HL-60/S4 treated with retinoic acid at 250 ng/mL for 4 days and 3 days (cell line): ENCODE measurements around the gene C15orf39.
"Not testable (repeated sequence)": the region's sequence is repeated elsewhere in the genome, so short reads cannot be mapped to it uniquely, and the experiment has no call there.

Experiments
- in situ Hi-C: fragments of 300-500 bp; cut with MboI; formaldehyde crosslinking; loops from 2 replicates; pipeline ENCODE4 v1.7.0; 2022; ENCODE audit warnings: low sequenced_read_pairs

Gene C15orf39

DNA sequence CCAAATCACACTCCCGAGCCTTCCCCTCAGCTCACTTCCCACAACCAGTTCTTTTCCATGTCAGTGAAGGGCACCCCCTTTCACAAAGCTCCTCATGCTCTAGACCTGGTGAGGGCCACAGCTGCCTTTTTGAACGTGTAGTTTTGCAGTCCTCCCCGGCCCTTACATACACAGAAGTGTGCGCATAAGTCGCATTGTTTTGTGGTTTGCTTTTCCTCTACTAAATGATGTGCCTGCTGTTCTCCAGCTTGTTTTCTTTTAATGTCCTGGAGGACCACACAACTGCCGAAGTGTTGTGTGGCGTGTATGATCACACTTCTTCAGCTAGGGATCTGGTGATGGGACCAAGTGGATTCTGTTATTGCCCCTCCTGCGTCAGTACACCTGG is 7.6 kb downstream of the C15orf39 start:
- in situ Hi-C loops: no loop called here

DNA sequence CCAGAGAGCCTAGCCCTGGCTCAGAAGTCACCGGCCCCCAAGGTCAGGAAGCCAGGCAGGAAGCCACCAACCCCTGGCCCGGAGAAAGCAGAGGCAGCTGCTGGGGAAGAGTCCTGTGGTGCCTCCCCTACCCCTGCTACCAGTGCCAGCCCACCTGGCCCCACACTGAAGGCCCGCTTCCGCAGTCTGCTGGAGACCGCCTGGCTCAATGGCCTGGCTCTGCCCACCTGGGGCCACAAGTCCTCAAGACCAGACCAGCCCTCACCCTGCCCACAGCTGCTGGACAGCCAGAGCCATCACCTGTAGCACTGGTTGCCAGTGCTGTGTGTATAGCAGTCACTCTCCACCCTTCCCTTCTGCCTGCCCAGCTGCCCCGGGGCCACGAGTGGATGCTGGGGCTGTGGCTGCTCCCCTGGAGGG is 9.1 kb downstream of the C15orf39 start:
- in situ Hi-C loops: no loop called here

DNA sequence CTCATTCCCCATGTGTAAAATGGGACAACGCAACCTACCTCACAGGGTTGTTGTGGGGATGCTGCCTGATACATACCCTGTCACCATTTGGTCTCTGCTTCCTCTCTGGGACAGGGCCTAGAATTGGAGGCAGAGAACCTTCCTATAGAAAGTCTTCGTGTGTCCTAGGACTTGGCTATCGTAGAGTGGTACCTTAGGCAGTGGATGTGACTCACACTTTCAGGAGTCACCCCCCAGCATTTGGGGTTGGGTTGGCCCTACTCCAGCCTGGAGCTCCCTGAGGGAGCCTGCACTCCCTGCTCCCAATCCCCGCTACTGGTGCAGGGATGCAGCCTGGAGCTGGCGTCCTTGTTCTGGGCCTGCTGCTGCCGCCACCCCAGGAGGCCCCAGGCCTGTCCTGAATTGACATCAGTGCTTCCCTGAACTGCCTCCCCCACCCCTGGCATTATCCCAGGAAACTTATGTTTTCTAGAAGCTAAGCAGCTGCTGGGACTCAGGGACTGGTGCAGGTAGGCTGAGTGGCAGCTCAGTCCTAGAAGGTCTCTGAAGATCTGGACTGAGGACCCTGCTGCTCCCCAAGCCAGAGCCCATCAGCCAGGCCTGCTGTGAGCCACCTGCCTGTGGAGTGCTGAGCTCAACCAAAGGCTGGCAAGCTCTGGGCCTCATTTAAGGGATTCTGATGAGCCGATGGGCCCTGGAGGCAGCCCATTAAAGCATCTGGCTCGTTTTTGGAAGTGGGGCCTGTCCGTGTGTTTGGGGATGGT is 9.9 kb downstream of the C15orf39 start:
- in situ Hi-C loops: no loop called here

DNA sequence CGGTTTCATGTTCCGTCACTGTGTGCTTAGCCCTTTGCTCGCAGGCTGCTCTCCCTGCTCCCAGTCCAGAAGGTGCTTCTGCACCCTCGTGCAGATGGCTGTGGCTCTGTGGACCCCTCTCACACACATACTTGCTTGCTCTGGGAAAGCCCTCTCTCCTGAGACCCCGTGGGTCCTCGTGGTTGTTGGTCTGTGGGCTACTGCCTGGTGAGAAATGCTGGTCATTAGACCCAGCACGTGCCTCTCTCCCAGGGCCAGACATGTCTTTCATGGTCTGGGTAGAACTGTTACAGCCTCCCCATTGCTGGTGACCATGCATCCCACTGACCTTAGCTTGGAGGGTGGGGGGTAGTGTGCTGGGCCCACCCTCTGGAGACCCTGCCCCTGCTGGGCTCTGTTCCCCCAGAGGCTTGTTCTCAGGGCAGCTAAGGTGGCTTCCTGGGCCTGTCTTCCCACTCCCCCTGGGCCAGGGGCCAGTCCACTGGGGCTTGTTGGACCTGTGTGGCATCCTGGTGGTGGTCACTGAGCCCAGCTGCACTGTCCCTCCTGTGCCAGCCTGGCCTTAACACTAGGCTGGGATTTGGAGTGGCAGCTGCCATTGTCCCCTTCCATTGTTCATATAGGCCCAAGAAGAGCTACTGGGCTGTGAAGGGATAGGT is 10.6 kb downstream of the C15orf39 start:
- in situ Hi-C loops: no loop called here

DNA sequence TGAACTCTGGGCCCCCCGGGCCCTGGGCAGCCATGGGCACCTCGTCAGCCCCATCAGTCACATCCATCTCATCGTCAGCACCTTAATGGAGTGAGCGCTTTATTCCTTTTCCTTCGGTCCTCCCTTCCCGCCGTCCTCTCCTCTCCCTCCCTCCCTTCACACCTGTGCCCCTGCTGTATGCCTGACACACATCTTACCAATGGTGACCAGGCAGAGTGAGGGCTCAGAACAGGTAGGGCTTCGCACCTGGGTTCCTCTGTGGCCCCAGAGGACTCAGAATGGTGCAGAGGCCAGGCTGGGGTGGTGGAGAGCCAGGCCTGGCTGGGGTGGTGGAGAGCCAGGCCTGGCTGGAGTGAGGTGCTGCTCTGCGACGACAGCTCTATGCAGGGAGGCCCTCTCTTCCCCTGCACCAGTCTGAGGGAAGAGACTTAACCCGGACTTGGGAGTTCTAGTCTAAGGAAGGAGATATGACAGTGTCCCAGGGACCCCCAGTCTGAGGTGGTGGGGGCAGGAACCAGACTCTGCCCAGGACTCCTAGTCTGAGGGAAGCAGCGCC is 11.6 kb downstream of the C15orf39 start:
- in situ Hi-C loops: no loop called here

DNA sequence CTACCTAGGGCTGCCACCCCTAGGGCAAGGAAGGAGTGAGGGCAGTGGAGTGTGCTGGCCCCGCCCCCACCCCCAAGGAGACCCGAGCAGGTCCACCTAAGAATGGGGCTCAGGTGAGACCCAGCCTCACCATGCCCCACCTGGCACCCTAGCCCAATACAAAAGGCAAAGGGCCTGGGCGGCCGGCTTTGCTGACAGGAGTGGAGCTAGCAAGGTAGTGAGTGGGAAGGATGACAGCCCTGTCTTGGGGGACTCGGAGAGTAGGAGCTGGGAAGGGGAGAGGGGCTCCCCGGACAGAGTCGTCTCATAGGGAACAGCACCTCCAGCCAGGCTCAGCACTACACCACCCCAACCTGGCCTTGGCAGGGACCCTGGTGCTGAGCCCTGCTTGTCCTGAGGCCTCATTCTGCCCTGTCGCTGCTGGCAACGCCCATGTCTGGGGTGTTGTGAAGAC is 12.1 kb downstream of the C15orf39 start:
- in situ Hi-C loops: no loop called here

DNA sequence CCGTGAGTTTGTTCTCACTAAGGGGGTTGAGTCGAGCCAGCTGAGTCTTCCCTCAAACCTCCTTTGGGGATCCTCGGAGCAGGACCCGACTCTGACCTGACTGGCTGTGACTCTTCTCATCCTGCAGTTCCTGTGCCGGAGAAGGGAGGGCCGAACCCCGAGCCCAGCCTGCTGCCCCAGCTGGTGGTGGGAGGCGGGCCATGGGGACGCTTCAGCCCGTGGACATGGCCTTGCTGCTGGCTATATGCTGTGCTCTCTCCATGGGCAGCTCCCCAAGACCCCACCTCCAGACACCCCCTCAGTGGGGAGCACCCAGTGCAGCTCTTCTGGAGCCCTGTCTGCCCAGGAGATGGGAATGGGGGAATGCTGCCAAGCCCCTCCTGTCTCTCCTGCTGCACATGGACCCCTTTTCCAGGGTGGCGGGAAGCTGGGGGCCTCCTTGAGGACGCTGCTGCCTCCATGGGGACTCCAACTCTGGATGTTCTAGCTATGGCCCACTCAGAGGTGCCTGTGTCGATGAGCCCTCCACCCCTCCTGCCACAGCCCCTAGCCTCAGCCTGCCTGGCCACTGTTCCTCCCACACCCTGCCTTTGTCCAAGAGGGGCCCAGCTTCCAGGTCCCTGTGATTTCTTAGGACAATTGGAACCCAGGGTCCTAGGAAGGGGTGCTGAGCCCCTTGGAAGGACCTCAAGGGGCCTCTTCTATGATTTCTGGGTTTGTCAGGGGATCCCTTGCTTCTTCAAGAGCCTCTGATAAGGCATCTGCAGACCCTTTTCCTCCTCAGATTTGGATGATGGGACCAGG is 12.8 kb downstream of the C15orf39 start:
- in situ Hi-C loops: no loop called here

DNA sequence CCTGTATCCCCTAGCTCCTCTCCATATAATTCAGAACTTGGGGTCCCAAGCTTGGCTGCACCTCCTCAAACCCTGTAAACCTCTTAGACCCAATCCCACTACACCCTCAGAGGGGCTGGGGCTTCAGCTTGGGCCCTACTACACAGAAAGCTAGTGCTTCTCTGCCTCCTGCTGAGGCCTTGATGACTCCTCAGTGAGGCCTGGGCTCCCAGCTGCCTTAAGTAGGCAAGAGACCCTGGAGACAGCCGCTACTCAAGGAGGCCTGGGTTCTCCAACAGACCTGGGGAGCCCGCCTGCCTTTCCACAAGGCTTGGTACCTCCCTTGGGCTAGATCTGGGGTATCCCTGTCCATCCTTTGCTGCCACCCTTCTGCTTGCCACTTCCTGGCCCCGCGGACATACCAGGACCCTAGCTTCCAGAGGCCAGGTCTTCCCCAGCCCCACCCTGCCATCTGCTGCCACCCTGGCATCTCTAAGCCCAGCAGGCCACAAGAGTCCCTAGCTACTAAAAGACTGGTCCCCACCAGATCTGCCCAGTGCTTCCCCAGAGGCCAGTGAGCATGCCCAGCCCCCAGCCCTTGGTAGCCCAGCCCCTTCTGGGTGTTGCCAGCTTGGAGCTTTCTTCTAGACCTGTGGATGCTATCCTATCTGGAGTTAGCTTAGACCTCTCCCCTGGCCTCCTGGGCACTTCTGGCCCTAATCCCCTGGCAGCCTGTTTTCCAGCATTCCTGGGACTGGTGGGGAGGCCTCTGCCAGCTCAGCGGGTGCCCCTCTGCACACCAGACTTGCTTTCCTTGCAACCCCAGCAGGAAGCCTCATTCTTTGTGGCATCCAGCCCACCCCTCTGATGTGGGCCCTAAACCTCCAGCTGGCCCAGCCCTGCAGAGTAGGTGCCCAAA is 13.7 kb downstream of the C15orf39 start:
- in situ Hi-C loops: no loop called here

DNA sequence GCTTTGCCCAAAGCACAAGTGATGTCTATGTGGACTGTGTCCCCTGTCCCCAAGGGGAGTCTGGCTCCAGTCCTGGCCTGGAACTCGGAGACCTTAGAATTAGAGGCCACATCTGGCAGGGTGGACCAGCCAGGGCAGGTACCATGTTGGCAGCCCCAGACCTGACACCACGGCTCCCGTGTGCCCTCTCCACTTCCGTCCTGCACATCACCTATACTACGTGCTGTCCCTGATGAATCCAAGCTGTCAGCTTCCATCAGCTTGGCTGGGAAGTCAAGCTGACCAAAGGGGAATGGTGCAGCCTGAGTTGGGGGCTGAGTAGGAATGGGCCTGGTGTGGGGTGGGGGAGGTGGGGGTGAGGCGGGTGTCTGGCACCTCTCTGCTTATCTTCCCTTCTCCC is 15.3 kb downstream of the C15orf39 start:
- in situ Hi-C loops: no loop called here

DNA sequence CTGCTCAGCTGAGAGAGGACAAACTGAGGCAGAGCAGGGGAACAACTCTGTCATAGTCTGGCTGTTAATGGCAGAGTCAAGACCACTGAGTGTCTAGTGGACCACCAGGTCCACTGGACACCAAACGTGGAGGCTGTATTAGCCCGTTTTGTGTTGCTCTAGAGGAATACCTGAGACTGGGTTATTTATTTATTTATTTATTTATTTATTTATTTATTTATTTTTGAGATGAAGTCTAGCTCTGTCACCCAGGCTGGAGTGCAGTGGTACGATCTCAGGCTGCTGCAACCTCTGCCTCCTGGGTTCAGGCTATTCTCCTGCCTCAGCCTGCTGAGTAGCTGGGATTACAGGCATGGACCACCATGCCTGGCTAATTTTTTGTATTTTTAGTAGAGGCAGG is 15.9 kb downstream of the C15orf39 start:
- in situ Hi-C loops: not testable (repeated sequence)

DNA sequence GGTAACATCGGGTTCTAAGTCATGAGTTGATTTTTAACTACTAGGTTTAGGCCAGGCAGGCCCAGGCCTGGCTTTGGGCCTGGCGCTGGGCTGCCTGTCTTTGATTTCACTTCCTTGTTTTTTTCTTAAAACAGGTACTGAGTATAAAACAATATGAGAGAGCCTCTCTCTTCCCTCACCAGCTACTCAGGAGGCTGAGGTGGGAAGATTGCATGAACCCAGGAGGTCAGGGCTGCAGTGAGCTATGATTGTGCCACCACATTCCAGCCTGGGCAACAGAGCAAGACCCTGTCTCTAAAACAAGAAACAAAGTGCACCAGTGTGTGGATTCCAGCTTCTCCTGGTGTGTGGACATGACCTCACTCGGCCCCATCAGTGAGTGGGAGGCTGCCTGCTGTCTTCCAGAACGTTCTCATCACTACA is 17.8 kb downstream of the C15orf39 start:
- in situ Hi-C loops: not testable (repeated sequence)

DNA sequence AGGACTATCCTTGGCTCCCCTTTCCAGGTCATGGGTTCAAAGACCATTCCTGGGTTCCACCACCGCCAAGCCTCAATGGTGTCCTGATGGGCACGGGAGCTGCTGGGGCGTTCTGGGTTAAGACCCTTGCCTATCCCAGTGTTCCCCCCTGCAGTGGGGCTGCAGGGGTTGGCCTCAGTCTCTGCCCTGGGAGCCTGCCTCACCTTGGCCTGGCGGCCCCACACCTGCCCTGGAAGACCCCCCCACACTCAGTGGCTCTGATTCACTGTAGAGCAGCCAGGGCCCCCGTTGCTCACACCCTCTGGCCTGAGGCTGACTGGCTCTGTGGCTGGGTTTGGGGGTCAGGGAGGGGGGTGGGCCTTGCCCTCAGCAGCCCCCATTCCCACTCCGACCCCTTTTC is 22.0 kb downstream of the C15orf39 start:
- in situ Hi-C loops: no loop called here

DNA sequence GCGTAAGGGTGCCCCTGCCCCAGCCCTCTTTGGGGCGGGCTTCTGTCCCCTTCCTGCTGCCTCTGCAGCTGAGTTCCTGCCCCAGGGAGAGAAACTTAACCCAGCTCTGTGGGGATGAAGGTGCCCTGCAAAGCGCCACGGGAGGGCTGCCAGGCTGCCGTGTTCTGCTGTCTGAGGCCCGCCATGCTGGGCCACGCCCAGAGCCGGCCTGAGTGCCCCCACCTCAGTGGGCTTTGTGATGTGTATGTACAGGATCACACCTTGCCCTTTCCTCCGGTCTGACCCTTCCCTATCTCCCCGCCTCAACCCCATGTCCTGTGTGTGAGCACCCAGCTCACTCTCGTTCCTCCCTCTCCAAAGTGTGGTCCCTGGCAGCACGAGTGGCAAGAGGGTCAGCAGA is 22.6 kb downstream of the C15orf39 start:
- in situ Hi-C loops: no loop called here

DNA sequence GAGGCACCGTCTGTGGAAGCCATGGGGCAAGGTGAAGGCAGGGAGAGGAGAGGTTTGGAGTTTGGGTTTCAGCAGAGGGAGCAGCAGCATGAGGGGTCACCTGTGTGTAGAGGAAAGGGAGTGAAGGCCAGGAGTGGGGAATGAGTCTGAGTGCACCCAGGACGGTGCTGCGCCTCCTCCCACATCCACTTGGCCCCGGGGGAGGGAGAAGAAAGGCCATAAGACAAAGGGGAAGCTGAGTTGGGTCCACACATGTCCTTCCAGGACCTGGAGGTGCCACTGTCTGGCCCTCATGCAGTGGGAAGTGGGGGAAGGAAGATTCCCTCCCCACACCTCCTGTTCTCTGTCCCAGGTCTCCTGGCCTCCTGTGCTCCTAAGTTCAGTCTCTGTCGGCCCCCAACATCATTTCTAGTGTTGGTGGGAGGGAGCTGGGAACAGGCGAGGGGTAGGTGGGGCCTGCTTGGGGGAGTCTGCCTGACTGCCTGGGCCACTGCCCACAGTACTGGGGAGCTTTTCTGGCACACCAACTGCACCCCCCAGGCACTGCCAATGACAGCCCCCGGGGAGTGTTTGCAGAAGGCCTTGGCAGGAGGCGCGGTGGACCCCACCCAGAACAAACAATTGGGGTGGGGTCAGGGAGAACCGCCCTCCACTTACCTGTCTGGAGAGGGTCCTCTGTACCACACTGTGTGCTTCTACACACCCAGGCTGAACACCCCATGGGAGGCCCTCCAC is 23.6 kb downstream of the C15orf39 start:
- in situ Hi-C loops: not testable (repeated sequence)

DNA sequence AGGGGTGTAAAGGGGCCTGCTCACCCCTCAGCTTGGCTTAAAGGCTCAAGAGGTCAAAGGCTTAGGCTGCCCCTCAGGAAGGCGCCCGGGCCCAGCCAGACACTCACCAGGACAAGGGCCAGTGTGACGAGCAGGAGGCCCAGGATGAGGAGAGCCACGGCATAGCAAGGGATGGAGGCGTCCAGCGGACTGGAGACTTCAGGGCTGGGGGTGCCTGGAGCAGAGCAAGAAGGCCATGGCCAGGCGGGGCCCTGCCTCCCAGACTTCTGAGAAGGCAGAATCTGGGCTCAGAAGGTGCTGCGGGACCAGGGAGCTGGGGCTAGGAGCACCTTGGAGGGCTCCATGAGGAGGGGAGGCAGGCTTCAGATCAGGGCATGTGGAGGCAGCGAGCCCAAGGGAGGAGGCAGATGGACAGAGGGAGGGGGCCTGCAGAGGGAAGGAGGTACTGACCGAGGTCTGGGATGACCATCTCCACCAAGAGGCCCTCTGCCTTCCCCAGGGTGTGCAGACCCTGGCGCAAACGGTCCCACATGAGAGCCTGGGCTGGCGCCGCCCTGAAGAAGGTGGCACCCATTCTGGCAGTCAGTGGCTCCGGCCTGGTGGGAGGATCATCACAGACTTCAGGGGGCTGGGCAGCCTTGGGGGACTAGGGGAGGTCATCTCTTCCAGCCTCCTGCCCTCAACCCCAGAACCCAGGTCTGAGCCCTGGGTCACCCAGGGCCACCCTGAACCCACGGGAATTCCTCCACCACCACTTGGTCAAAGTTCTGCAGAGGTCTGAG is 24.5 kb downstream of the C15orf39 start:
- in situ Hi-C loops: no loop called here

DNA sequence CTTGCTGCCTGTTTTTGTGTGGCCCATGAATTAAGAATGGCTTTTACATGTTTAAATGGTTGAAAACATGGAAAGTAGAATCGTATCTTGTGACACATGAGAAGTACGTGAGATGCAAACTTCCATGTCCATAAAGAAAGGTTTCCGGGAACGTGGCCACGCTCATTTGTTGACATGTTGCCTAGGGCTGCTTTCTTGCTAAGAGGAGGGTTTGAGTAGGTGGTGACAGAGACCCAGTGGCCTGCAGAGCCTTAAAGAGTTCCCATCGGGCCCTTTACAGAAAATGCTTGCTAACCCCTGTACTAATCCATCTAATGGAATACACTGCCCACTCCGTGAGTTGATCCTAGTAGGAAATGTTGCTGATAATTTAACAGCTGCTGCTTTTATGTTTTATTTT is 25.4 kb downstream of the C15orf39 start:
- in situ Hi-C loops: not testable (repeated sequence)

DNA sequence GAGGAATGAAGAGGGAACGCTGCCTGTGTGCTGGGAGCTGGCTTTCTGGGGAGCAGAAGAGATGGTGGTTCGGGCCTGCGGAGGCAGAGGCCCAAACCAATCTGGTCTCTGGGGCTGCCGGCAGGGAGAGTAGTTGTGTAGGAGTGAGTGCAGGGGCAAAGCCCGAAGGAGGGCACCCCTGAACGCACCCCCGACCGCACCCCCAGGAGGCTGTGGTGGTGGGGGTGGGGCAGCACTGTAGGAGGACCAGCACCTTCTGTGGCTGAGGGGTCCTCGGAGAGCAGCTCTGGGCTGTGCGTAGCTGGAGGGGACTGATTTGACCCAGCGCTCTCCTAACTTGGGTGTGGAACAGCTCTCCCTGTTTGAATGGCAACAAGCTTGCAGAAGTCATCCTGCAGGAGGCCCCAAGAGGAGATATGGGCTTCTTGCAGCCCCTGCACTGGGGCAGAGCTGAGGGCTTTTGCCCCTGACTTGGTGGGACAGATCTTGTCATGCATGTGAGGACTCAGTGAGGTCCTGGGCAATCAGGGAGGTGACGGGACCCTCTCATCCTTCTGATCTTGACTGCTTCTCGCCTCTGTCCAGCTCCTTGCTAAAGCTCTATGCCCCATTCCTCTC is 26.1 kb downstream of the C15orf39 start:
- in situ Hi-C loops: no loop called here

DNA sequence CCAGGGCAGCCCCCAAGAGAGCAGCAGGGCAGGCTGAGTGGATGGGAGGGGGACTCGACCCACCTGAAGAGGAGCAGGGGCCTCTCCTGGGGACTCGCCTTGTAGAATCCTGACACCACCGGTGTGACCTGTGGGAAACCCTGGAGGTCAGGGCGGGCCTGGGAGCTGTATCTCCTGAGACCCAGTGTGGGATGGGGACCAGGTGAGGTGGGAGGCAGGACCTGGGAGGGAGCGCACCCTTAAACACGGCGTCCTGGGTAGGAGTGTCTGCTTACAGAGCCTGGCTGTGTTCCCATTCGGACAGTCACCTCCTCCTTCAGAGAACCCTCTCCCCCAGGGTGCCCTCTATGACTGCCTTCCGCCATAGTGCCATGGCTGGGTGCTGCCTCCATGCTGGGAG is 27.1 kb downstream of the C15orf39 start:
- in situ Hi-C loops: no loop called here
